HEK293 (cell line): ENCODE measurements around the gene TSTD2.

Experiments used
- SCRT2 ChIP-seq: fragments of 450-650 bp; formaldehyde crosslinking; IDR thresholded peaks from 2 replicates; pipeline ENCODE4 v1.5.1; 2016; ENCODE audit warnings: missing biosample characterization, missing genetic modification characterization
- ZNF10 ChIP-seq: fragments of 450-650 bp; formaldehyde crosslinking; IDR thresholded peaks from 2 replicates; pipeline ENCODE4 v1.5.1; 2017; ENCODE audit warnings: missing biosample characterization, missing genetic modification characterization
- ZNF311 ChIP-seq: fragments of 450-650 bp; formaldehyde crosslinking; IDR thresholded peaks from 2 replicates; pipeline ENCODE4 v1.5.1; 2017; ENCODE audit warnings: missing biosample characterization, missing genetic modification characterization, borderline replicate concordance
- ZNF501 ChIP-seq: fragments of 450-650 bp; formaldehyde crosslinking; IDR thresholded peaks from 2 replicates; pipeline ENCODE4 v1.5.1; 2016; ENCODE audit warnings: missing biosample characterization, missing genetic modification characterization
- ZNF707 ChIP-seq: fragments of 450-650 bp; formaldehyde crosslinking; IDR thresholded peaks from 2 replicates; pipeline ENCODE4 v1.5.1; 2016; ENCODE audit warnings: missing biosample characterization, missing genetic modification characterization
- ZNF76 ChIP-seq: fragments of 450-650 bp; formaldehyde crosslinking; IDR thresholded peaks from 2 replicates; pipeline ENCODE4; 2016; ENCODE audit warnings: low read depth, missing biosample characterization, missing genetic modification characterization, borderline replicate concordance
- TF ChIP-seq, protein P1 (sequence below): fragments of 450-650 bp; formaldehyde crosslinking; IDR thresholded peaks from 2 replicates; pipeline ENCODE4 v1.5.1; 2016; ENCODE audit warnings: missing biosample characterization, missing genetic modification characterization
- TF ChIP-seq, protein P2 (sequence below): fragments of 450-650 bp; formaldehyde crosslinking; IDR thresholded peaks from 2 replicates; pipeline ENCODE4 v1.5.1; 2016; ENCODE audit warnings: missing biosample characterization, missing genetic modification characterization

DNA sequence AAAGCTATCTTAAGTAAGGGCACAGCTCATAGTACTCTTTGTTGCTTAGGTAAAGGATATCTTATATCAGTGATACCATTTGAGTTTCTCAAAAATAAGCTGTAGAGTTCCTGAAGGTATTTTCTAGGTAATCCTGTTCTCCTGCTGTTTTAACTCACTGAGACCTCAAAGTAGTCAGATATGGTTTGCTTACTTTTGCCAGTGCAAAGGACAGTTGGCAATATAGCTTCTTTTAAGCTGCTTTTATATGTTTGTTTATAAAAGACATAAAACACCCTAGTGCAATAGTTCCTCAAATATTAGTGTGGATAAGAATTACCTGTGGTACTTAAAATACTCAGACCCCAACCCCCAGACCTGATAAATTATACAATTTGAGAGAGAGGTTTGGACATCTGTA, 12.6 kb upstream of the TSTD2 start:
- TF ChIP-seq, protein P1, sequence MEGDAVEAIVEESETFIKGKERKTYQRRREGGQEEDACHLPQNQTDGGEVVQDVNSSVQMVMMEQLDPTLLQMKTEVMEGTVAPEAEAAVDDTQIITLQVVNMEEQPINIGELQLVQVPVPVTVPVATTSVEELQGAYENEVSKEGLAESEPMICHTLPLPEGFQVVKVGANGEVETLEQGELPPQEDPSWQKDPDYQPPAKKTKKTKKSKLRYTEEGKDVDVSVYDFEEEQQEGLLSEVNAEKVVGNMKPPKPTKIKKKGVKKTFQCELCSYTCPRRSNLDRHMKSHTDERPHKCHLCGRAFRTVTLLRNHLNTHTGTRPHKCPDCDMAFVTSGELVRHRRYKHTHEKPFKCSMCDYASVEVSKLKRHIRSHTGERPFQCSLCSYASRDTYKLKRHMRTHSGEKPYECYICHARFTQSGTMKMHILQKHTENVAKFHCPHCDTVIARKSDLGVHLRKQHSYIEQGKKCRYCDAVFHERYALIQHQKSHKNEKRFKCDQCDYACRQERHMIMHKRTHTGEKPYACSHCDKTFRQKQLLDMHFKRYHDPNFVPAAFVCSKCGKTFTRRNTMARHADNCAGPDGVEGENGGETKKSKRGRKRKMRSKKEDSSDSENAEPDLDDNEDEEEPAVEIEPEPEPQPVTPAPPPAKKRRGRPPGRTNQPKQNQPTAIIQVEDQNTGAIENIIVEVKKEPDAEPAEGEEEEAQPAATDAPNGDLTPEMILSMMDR (tag by site-specific recombination), result no peak
- no peak for TF ChIP-seq ZNF10
- TF ChIP-seq ZNF76, result no peak
- TF ChIP-seq ZNF707, result no peak
- TF ChIP-seq SCRT2 (tag by site-specific recombination), result no peak
- no peak for TF ChIP-seq ZNF501 (tag by site-specific recombination)
- no peak for TF ChIP-seq ZNF311 (tag by site-specific recombination)
- TF ChIP-seq, protein P2, sequence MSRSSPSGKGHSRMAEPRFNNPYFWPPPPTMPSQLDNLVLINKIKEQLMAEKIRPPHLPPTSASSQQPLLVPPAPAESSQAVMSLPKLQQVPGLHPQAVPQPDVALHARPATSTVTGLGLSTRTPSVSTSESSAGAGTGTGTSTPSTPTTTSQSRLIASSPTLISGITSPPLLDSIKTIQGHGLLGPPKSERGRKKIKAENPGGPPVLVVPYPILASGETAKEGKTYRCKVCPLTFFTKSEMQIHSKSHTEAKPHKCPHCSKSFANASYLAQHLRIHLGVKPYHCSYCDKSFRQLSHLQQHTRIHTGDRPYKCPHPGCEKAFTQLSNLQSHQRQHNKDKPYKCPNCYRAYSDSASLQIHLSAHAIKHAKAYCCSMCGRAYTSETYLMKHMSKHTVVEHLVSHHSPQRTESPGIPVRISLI, result no peak
